GM12878 (cell line): Measurements from ENCODE around the gene HSFX1. TPM values are rescaled to one million over a fixed set of nuclear protein-coding genes. Genes with fewer than 3 reads are reported as not detected.

Experiments used
- ATAC-seq: fragments of 200-7000 bp; cut with Tn5 transposase; 3 replicates; pipeline ENCODE4 v1.9.1; 2020; ENCODE audit warnings: mild to moderate bottlenecking, moderate library complexity
- BruUV-seq: library from RNA; stranded (reverse); fragments of 400-500 nt; replicated peaks from 2 replicates; lab custom pipeline; 2021; lab: Mats Ljungman, UMichigan
- CTCF ChIA-PET: fragments of 300-600 bp; sonication (Branson Sonifier 250); formaldehyde crosslinking; extraction: SDS; loops from one replicate; lab custom pipeline; 2021; ENCODE audit warnings: inconsistent platforms; lab: Yijun Ruan, JAX
- POLR2A ChIA-PET: fragments of 350-600 bp; formaldehyde crosslinking; extraction: SDS; loops from one replicate; lab custom pipeline; 2021; ENCODE audit warnings: inconsistent platforms; lab: Charles Lee
- RAD21 ChIA-PET: fragments of 300-600 bp; sonication (Branson Sonifier 250); formaldehyde crosslinking; loops from one replicate; lab custom pipeline; 2023; ENCODE audit warnings: antibody characterized with exemption; ENCODE audit not compliant: unreplicated experiment; lab: Charles Lee
- SMC1A ChIA-PET: fragments of 300-600 bp; sonication (Branson Sonifier 250); formaldehyde crosslinking; loops from one replicate; lab custom pipeline; 2023; ENCODE audit not compliant: unreplicated experiment, uncharacterized antibody; lab: Charles Lee
- DNase-seq: peaks from one replicate; pipeline ENCODE4 v3.0.0-alpha.2; 2011; ENCODE audit warnings: low read depth, low spot score
- FAIRE-seq: peaks from 3 replicates; lab custom pipeline; 2011; peaks lifted over from hg19 to GRCh38; lab: Jason Lieb, UNC
- H2AFZ ChIP-seq: 2 replicates; pipeline ENCODE4 v1.6.0; 2011; ENCODE audit warnings: low read depth, low read length, control low read depth; ENCODE audit not compliant: control insufficient read depth
- H3K27ac ChIP-seq: 2 replicates; pipeline ENCODE4 v1.5.1; 2011; ENCODE audit warnings: control low read depth; ENCODE audit not compliant: control insufficient read depth, insufficient read depth
- H3K27me3 ChIP-seq, 2 experiments: replicated peaks in 1 of 2; 2 replicates each; pipeline versions ENCODE4 v1.6.0 to v1.6.1; 2011; ENCODE audit warnings: low read length in 1 of 2; ENCODE audit not compliant: control insufficient read depth in 2 of 2, insufficient read depth in 2 of 2
- H3K36me3 ChIP-seq, 2 experiments: 2 replicates each; pipeline ENCODE4 v1.5.1; 2011; ENCODE audit warnings: low read length in 1 of 2; ENCODE audit not compliant: control insufficient read depth in 2 of 2, insufficient read depth in 2 of 2
- H3K4me1 ChIP-seq: 2 replicates; pipeline ENCODE4 v1.6.1; 2011; ENCODE audit warnings: mild to moderate bottlenecking, low read length, moderate library complexity, mixed read lengths; ENCODE audit not compliant: control insufficient read depth, insufficient read depth
- H3K4me2 ChIP-seq: 2 replicates; pipeline ENCODE4 v1.6.0; 2011; ENCODE audit warnings: control low read depth; ENCODE audit not compliant: control insufficient read depth, insufficient read depth
- H3K4me3 ChIP-seq: fragments of 200-600 bp; sonication (generic); 2 replicates; pipeline ENCODE4 v1.5.1; 2016
- H3K79me2 ChIP-seq: 2 replicates; pipeline ENCODE4 v1.6.0; 2011; ENCODE audit warnings: low read length; ENCODE audit not compliant: control insufficient read depth, insufficient read depth
- H3K9ac ChIP-seq: 2 replicates; pipeline ENCODE4 v1.8.0; 2011; ENCODE audit warnings: low read length, control low read depth, mixed read lengths; ENCODE audit not compliant: control insufficient read depth, insufficient read depth
- H3K9me3 ChIP-seq: replicated peaks from 3 replicates; pipeline ENCODE4 v1.5.1; 2011; ENCODE audit warnings: mild to moderate bottlenecking, low read length; ENCODE audit not compliant: control insufficient read depth, insufficient read depth
- H4K20me1 ChIP-seq: 2 replicates; pipeline ENCODE4 v1.6.0; 2011; ENCODE audit not compliant: control insufficient read depth, insufficient read depth
- EED ChIP-seq: sonication (generic); IDR thresholded peaks from 2 replicates; pipeline ENCODE4 v1.6.1; 2016; ENCODE audit warnings: antibody characterized with exemption, low read depth
- ESRRA ChIP-seq: IDR thresholded peaks from 2 replicates; pipeline ENCODE4 v1.6.1; 2012; ENCODE audit warnings: mild to moderate bottlenecking, low read length, improper control_type of control experiment
- IKZF1 ChIP-seq: fragments of 450-650 bp; conservative IDR thresholded peaks from 2 replicates; pipeline ENCODE4 v1.6.1; 2017; ENCODE audit warnings: antibody characterized with exemption, mild to moderate bottlenecking
- JUNB ChIP-seq: IDR thresholded peaks from 2 replicates; pipeline ENCODE4 v1.6.1; 2016; ENCODE audit warnings: antibody characterized with exemption, mild to moderate bottlenecking
- SPI1 ChIP-seq: IDR thresholded peaks from 2 replicates; pipeline ENCODE4 v1.6.1; 2011; ENCODE audit warnings: low read depth, mild to moderate bottlenecking, low read length, moderate library complexity, borderline replicate concordance; ENCODE audit not compliant: insufficient read depth
- TCF12 ChIP-seq: IDR thresholded peaks from 2 replicates; pipeline ENCODE4 v1.6.1; 2011; ENCODE audit warnings: low read depth, mild to moderate bottlenecking, low read length
- TCF3 ChIP-seq: IDR thresholded peaks from 2 replicates; pipeline ENCODE4 v1.6.1; 2012; ENCODE audit warnings: low read depth, mild to moderate bottlenecking, low read length, borderline replicate concordance; ENCODE audit not compliant: insufficient read depth
- WGBS: methylation state at CpG from one replicate; pipeline ENCODE4 v1.1.6; 2016; ENCODE audit warnings: low lambda C conversion rate; ENCODE audit not compliant: insufficient replicate concordance, insufficient coverage; ENCODE audit errors: missing lambda C conversion rate; 5-methylcytosine and 5-hydroxymethylcytosine counted together
- in situ Hi-C: fragments of 300-500 bp; cut with MboI; formaldehyde crosslinking; loops from 9 replicates; pipeline ENCODE4 v1.14.3; 2018; ENCODE audit warnings: mixed read lengths
- intact Hi-C: fragments of 100-400 bp; cut with micrococcal nuclease; formaldehyde crosslinking; loops from one replicate; pipeline ENCODE4 v1.14.2; 2022; ENCODE audit not compliant: unreplicated experiment
- polyA plus RNA-seq, 11 experiments: library from polyadenylated mRNA; depleted of rRNA in 4 of 11; unstranded in 6 of 11; stranded (reverse) in 5 of 11; fragments of >200 nt; fragmentation: Nextera tagmentation in 4 of 11; fragmentation: Illumina TruSeq in 1 of 11; extraction: Ambion mirVana in 4 of 11; extraction: Trizol in 1 of 11; gene quantifications; 1 replicate in 1 of 11; 2 replicates in 10 of 11; pipeline versions ENCODE4 v1.2.1 to v1.2.3, GENCODE V29; 2011 to 2016; ENCODE audit warnings: inconsistent platforms in 2 of 11, missing spikeins in 2 of 11, low read depth in 1 of 11
- total RNA-seq, 4 experiments: library from RNA; depleted of rRNA in 3 of 4; stranded (reverse); fragments of >200 nt in 3 of 4; fragmentation: Illumina TruSeq in 1 of 4; extraction: Trizol in 1 of 4; gene quantifications; 2 replicates each; pipeline versions ENCODE4 v1.2.1 to v1.2.3, GENCODE V29; 2013 to 2021
- TF ChIP-seq, protein P1 (sequence below): fragments of 450-650 bp; IDR thresholded peaks from 2 replicates; pipeline ENCODE4 v1.6.1; 2017; ENCODE audit warnings: low read depth, mild to moderate bottlenecking, moderate library complexity

The HSFX1 gene
- total and polyA plus RNA-seq, 10 of the 15 experiments (the other 5 are each of a cell fraction or from before 2014, with no cell fraction given): 0.06 to 0.56 (median 0.10) TPM; not detected in 3

DNA sequence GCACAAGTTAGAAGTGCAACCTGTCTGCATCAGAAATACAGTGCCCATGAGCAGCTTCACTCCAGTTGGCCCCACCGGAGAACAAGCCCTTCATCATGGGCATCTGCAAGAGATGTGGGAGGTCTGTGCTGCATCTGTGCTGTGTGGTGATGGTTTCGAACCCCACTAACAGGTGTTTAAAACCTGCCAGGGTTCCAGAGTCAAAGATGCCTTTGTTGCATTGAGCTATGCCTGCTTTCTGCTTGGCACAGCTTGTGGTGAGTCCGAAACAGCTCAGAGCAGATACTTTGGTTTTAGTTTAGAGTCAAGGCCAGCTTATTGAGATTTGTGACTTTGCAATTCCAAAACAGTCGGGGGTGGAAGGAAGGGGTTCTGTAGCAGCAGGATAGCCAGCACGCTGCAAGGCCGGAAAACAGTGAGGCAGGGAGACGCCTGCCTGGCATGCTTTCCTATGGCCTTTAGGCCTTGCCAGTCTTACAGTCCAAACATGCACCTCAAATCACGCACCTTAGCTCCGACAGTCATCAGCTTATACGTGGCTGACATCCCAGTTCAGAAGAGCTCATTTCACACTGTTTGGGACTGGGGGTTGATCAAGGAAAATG lies 29.7 kb downstream of the HSFX1 start:
- intact Hi-C loops: no loop called here
- no peak overlapping the region for H3K27ac ChIP-seq
- H3K79me2 ChIP-seq: no peaks in the 10 kb centered on the region
- no peaks in the 10 kb centered on the region for H4K20me1 ChIP-seq
- 60% methylated on average over 10 of the region's 10 CpGs for WGBS
- no peaks in the 10 kb centered on the region for H3K9me3 ChIP-seq
- no peaks in the 10 kb centered on the region for H3K36me3 ChIP-seq
- no peak for TF ChIP-seq TCF12
- TF ChIP-seq EED: peak; percentile 8; the same call in 1 of the 2 replicates
- no peaks in the 10 kb centered on the region for H3K27me3 ChIP-seq
- ChIA-PET SMC1A (interaction anchor here (1.2 kb wide), 1 partner anchor 14 kb away, joined by 3 read pairs; no protein-coding TSS in a partner anchor), POLR2A (no interaction called here), RAD21 (no interaction called here), CTCF (interaction anchor here (0.9 to 1.5 kb wide), 3 partner anchors 12 to 23 kb away, joined by 3 to 5 read pairs (median 4); no protein-coding TSS in a partner anchor)
- H3K9ac ChIP-seq: no peak overlapping the region
- in situ Hi-C loops: no loop called here
- H3K4me3 ChIP-seq: no peak overlapping the region
- H3K4me2 ChIP-seq: no peak overlapping the region
- BruUV-seq: no TSS peak
- H3K4me1 ChIP-seq: peaks cover 4% of the 10 kb centered on the region
- ATAC-seq (no peak), DNase-seq (no peak), FAIRE-seq (no peak)
- no peak overlapping the region for H2AFZ ChIP-seq

DNA sequence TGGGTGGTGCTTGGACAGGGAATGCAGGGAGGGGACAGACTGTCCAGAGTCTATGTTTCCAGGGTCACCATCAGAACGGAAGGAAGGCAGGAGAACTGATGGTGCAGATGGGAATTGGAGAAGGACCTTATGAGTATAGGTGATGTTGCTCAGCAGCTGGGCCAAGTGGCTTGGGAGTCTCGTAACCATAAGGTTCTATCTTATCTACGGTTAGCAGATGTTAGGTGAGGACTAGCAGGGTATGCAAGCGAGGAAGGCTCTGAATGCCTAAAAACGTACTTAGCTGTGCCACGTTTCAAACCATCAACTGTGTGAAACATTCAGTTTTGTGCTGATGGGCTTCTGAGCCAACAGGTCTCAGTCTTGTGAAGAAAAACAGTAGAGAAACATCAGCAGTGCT lies 30.2 kb downstream of the HSFX1 start:
- no TSS peak for BruUV-seq
- Histone ChIP-seq H2AFZ (no peak overlapping the region), H3K9me3 (no peaks in the 10 kb centered on the region), H3K4me1 (peaks cover 4% of the 10 kb centered on the region), H3K36me3 (no peaks in the 10 kb centered on the region), H3K4me2 (no peak overlapping the region), H3K27ac (no peak overlapping the region), H3K27me3 (no peaks in the 10 kb centered on the region), H3K79me2 (no peaks in the 10 kb centered on the region), H4K20me1 (no peaks in the 10 kb centered on the region), H3K4me3 (no peak overlapping the region), H3K9ac (no peak overlapping the region)
- RAD21 ChIA-PET: no interaction called here
- intact Hi-C loops: no loop called here
- POLR2A ChIA-PET: interaction anchor here (0.6 kb wide), 1 partner anchor 23 kb away, joined by 3 read pairs; no protein-coding TSS in a partner anchor
- no peak for DNase-seq
- FAIRE-seq: no peak
- SMC1A ChIA-PET: interaction anchor here (1.2 kb wide), 1 partner anchor 14 kb away, joined by 3 read pairs; no protein-coding TSS in a partner anchor
- in situ Hi-C loops: no loop called here
- CTCF ChIA-PET: interaction anchor here (1.3 to 1.5 kb wide), 2 partner anchors 20 to 23 kb away, joined by 4 to 5 read pairs; no protein-coding TSS in a partner anchor
- WGBS: 13% methylated on average over 6 of the region's 6 CpGs
- TF ChIP-seq SPI1 (no peak), TCF3 (no peak), IKZF1 (no peak), JUNB (no peak), ESRRA (no peak)
- TF ChIP-seq, protein P1, sequence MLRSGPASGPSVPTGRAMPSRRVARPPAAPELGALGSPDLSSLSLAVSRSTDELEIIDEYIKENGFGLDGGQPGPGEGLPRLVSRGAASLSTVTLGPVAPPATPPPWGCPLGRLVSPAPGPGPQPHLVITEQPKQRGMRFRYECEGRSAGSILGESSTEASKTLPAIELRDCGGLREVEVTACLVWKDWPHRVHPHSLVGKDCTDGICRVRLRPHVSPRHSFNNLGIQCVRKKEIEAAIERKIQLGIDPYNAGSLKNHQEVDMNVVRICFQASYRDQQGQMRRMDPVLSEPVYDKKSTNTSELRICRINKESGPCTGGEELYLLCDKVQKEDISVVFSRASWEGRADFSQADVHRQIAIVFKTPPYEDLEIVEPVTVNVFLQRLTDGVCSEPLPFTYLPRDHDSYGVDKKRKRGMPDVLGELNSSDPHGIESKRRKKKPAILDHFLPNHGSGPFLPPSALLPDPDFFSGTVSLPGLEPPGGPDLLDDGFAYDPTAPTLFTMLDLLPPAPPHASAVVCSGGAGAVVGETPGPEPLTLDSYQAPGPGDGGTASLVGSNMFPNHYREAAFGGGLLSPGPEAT: no peak
- ATAC-seq: no peak
